Peyer's patch (tissue), 4 donors: ENCODE data around the gene LRRFIP1.

Source experiments
- CTCF ChIP-seq, 6 experiments: fragments of 450-650 bp in 4 of 6; fragments of 200-600 bp in 2 of 6; sonication (generic) in 1 of 6; IDR thresholded peaks; one replicate each; pipeline ENCODE4 v1.5.1; 2017 to 2019; ENCODE audit warnings: antibody characterized with exemption in 6 of 6, mild to moderate bottlenecking in 3 of 6, moderate library complexity in 1 of 6
- POLR2A ChIP-seq, 2 donors: fragments of 450-650 bp; IDR thresholded peaks; one replicate each; pipeline ENCODE4 v1.5.1; 2017; ENCODE audit warnings: antibody characterized with exemption in 2 of 2, mild to moderate bottlenecking in 2 of 2, moderate library complexity in 2 of 2

GRCh38 chr2:237733677-237734300 lies 106.4 kb downstream of the LRRFIP1 start:
- TF ChIP-seq CTCF (IDR thresholded peaks at IDR 0.05) (no peak), POLR2A (IDR thresholded peaks at IDR 0.05) (no peak)
